OCI-LY1 (cell line): ENCODE results near the gene EMC8.

Source experiments
- CTCF ChIP-seq: fragments of 200-600 bp; sonication (generic), shearing (Covaris generic); IDR thresholded peaks from 2 replicates; pipeline ENCODE4 v1.5.1; 2017; ENCODE audit warnings: mild to moderate bottlenecking, antibody characterized with exemption, low read length, moderate library complexity, mixed read lengths
- EZH2 ChIP-seq: fragments of 200-600 bp; sonication (generic), shearing (Covaris generic); IDR thresholded peaks from 2 replicates; pipeline ENCODE4 v1.8.0; 2017; ENCODE audit warnings: borderline replicate concordance, mixed run types, mild to moderate bottlenecking, antibody characterized with exemption, low read length, moderate library complexity, mixed read lengths

- TF ChIP-seq CTCF (no peak), EZH2 (no peak)
Measured at GRCh38 chr16:85780281-85780680, 19.1 kb downstream of the EMC8 start.
